ENCODE results near the gene SCO2.

SCO2 gene

GRCh38 chr22:50476868-50477267, 48.5 kb downstream of the SCO2 start:
- H3K9me3 Mint-ChIP-seq = peaks cover 8% of the 10 kb centered on the region
- H3K27ac Mint-ChIP-seq = no peak overlapping the region
- DNase-seq = no peak
- peaks cover 58% of the 10 kb centered on the region for H3K4me1 Mint-ChIP-seq
- TF ChIP-seq, protein P1, sequence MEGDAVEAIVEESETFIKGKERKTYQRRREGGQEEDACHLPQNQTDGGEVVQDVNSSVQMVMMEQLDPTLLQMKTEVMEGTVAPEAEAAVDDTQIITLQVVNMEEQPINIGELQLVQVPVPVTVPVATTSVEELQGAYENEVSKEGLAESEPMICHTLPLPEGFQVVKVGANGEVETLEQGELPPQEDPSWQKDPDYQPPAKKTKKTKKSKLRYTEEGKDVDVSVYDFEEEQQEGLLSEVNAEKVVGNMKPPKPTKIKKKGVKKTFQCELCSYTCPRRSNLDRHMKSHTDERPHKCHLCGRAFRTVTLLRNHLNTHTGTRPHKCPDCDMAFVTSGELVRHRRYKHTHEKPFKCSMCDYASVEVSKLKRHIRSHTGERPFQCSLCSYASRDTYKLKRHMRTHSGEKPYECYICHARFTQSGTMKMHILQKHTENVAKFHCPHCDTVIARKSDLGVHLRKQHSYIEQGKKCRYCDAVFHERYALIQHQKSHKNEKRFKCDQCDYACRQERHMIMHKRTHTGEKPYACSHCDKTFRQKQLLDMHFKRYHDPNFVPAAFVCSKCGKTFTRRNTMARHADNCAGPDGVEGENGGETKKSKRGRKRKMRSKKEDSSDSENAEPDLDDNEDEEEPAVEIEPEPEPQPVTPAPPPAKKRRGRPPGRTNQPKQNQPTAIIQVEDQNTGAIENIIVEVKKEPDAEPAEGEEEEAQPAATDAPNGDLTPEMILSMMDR (IDR thresholded peaks at IDR 0.05) = no peak
- peak overlapping the region; percentile 39 for H3K4me3 Mint-ChIP-seq
- no peaks in the 10 kb centered on the region for H3K36me3 Mint-ChIP-seq (ENCODE audit: low read depth)
- H3K27me3 Mint-ChIP-seq (ENCODE audit: low read depth, poor library complexity) = peaks cover 36% of the 10 kb centered on the region

GRCh38 chr22:50475652-50476002, 49.8 kb downstream of the SCO2 start:
- Mint-ChIP-seq H3K27ac (no peak overlapping the region), H3K36me3 (ENCODE audit: low read depth) (no peaks in the 10 kb centered on the region), H3K4me3 (peak overlapping the region; percentile 63), H3K9me3 (peaks cover 8% of the 10 kb centered on the region), H3K4me1 (peaks cover 66% of the 10 kb centered on the region), H3K27me3 (ENCODE audit: low read depth, poor library complexity) (peaks cover 33% of the 10 kb centered on the region)
- TF ChIP-seq, protein P1 (IDR thresholded peaks at IDR 0.05) = no peak
- no peak for DNase-seq

- Mint-ChIP-seq H3K27me3 (ENCODE audit: low read depth, poor library complexity) (peaks cover 26% of the 10 kb centered on the region), H3K36me3 (ENCODE audit: low read depth) (no peaks in the 10 kb centered on the region), H3K4me1 (peaks cover 69% of the 10 kb centered on the region), H3K9me3 (peaks cover 3% of the 10 kb centered on the region), H3K4me3 (peak within 1 kb of the TSS; percentile 91), H3K27ac (peak within 1 kb of the TSS; percentile 11)
- TF ChIP-seq, protein P1 (IDR thresholded peaks at IDR 0.05) = no peak
- DNase-seq = peak; percentile 95
Observed at GRCh38 chr22:50474710-50475651, 50.4 kb downstream of the SCO2 start, which contains the start of gene SBF1. SBF1 (minus strand) TSS chr22:50475035; CDS start chr22:50474840, 195 bp downstream.

GRCh38 chr22:50473855-50474671, 51.3 kb downstream of the SCO2 start:
- Mint-ChIP-seq H3K36me3 (ENCODE audit: low read depth) (no peaks in the 10 kb centered on the region), H3K27ac (peak overlapping the region; percentile 11), H3K27me3 (ENCODE audit: low read depth, poor library complexity) (peaks cover 17% of the 10 kb centered on the region), H3K4me1 (peaks cover 65% of the 10 kb centered on the region), H3K9me3 (no peaks in the 10 kb centered on the region), H3K4me3 (peak overlapping the region; percentile 91)
- peak; percentile 57 for DNase-seq
- TF ChIP-seq, protein P1 (IDR thresholded peaks at IDR 0.05) = no peak
